Measurements from ENCODE around the gene DGKB.

Gene DGKB

DNA sequence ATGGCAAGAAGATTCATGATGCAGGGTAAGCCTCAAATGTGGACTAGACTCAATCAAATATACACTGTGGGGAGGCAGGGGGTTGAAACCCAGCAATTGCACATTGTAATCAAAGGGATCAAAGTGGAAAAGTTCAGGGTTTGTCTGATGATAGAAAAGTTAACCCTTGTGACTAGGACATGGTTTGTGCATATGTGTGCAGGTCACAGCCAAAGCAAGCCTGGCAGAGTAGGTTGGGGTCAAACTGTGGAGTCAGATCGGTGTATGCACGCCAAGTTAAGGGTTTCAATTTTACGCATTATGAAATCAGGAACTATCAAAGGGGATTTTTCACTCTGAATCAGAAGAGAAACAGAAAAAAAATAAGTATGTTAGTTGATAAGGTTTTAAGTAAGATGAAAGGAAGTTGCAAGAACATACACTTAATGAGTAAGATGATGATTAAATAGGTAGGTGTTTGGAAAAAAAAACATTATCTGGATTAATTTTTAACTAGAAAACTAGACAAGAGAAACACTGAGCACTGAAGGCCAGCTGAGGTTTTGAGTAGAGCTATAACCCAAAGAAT, 188.3 kb downstream of the DGKB start:
- POLR2A ChIA-PET, result no interaction called here
- CTCF ChIA-PET, result no interaction called here
- TF ChIP-seq CTBP1 (IDR thresholded peaks at IDR 0.05; ENCODE audit: borderline replicate concordance) (no peak), NFRKB (IDR thresholded peaks at IDR 0.05) (no peak), FOXA1 (IDR thresholded peaks at IDR 0.05) (no peak), ZNF384 (IDR thresholded peaks at IDR 0.05) (no peak), L3MBTL2 (conservative IDR thresholded peaks at IDR 0.05) (no peak), ARNT (IDR thresholded peaks at IDR 0.05) (no peak), HDGF (IDR thresholded peaks at IDR 0.05; ENCODE audit: borderline replicate concordance) (no peak), SP1 (IDR thresholded peaks at IDR 0.05) (no peak), PKNOX1 (IDR thresholded peaks at IDR 0.05) (no peak), LEF1 (IDR thresholded peaks at IDR 0.05; ENCODE audit: borderline replicate concordance) (no peak), SUZ12 (IDR thresholded peaks at IDR 0.05) (no peak), FOXM1 (IDR thresholded peaks at IDR 0.05; ENCODE audit: borderline replicate concordance) (no peak), ELF4 (IDR thresholded peaks at IDR 0.05) (no peak), BHLHE40 (IDR thresholded peaks at IDR 0.05; ENCODE audit: borderline replicate concordance) (no peak)
- no peak for DNase-seq (ENCODE audit: extremely low spot score)

GRCh38 chr7:14698239-14698638, 204.3 kb downstream of the DGKB start:
- TF ChIP-seq L3MBTL2 (conservative IDR thresholded peaks at IDR 0.05) (no peak), ZNF384 (IDR thresholded peaks at IDR 0.05) (no peak), FOXM1 (IDR thresholded peaks at IDR 0.05; ENCODE audit: borderline replicate concordance) (no peak), SP1 (IDR thresholded peaks at IDR 0.05) (no peak)
- DNase-seq (ENCODE audit: extremely low spot score), result no peak
- POLR2A ChIA-PET, result no interaction called here
- CTCF ChIA-PET, result interaction anchor here (0.9 kb wide), 1 partner anchor 318 kb away, joined by 3 read pairs; no protein-coding TSS in a partner anchor

- CTCF ChIA-PET, result no interaction called here
- no peak for DNase-seq (ENCODE audit: extremely low spot score)
- TF ChIP-seq ELF4 (IDR thresholded peaks at IDR 0.05) (no peak), FOXA1 (IDR thresholded peaks at IDR 0.05) (no peak), PKNOX1 (IDR thresholded peaks at IDR 0.05) (no peak), SP1 (IDR thresholded peaks at IDR 0.05) (no peak), BHLHE40 (IDR thresholded peaks at IDR 0.05; ENCODE audit: borderline replicate concordance) (no peak), TARDBP (IDR thresholded peaks at IDR 0.05) (no peak), FOXK2 (IDR thresholded peaks at IDR 0.05) (no peak), CTBP1 (IDR thresholded peaks at IDR 0.05; ENCODE audit: borderline replicate concordance) (no peak), ARNT (IDR thresholded peaks at IDR 0.05) (no peak), ZNF384 (IDR thresholded peaks at IDR 0.05) (no peak)
- POLR2A ChIA-PET, result no interaction called here
Observed at GRCh38 chr7:14697684-14698083, 204.9 kb downstream of the DGKB start.

GRCh38 chr7:14691597-14692203, 210.9 kb downstream of the DGKB start:
- DNase-seq (ENCODE audit: extremely low spot score), result no peak
- ChIA-PET CTCF (interaction anchor here (0.5 to 2.0 kb wide), 14 partner anchors 8 to 1410 kb away, joined by 3 to 25 read pairs (median 4); no protein-coding TSS in a partner anchor), POLR2A (no interaction called here)
- TF ChIP-seq BHLHE40 (IDR thresholded peaks at IDR 0.05; ENCODE audit: borderline replicate concordance) (no peak), CTBP1 (IDR thresholded peaks at IDR 0.05; ENCODE audit: borderline replicate concordance) (no peak), ZNF384 (IDR thresholded peaks at IDR 0.05) (no peak), ARNT (IDR thresholded peaks at IDR 0.05) (no peak), PKNOX1 (IDR thresholded peaks at IDR 0.05) (no peak), ELF4 (IDR thresholded peaks at IDR 0.05) (no peak), FOXA1 (IDR thresholded peaks at IDR 0.05) (no peak), SUZ12 (IDR thresholded peaks at IDR 0.05) (no peak), SP1 (IDR thresholded peaks at IDR 0.05) (no peak), L3MBTL2 (conservative IDR thresholded peaks at IDR 0.05) (no peak), FOXM1 (IDR thresholded peaks at IDR 0.05; ENCODE audit: borderline replicate concordance) (no peak)

DNA sequence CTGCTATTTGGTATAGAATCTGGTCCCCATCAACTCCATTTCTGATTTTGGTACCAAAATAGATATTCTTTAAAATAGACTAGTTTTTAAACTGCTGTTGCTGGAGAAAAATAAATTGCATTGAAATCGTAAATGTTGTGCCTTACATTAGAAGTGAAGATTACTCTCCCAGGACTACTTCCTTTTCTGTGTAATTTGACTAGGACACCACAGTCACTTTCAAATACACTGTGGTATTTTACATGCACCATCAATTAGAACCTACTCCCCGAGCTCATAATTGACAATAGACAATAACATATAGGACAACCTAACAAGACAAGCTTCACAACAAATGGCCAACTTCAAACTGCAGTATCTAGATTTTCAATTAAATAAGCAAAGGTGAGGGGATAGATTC, 211.5 kb downstream of the DGKB start:
- TF ChIP-seq FOXA1 (IDR thresholded peaks at IDR 0.05) (no peak), TARDBP (IDR thresholded peaks at IDR 0.05) (no peak), PKNOX1 (IDR thresholded peaks at IDR 0.05) (no peak), ELF4 (IDR thresholded peaks at IDR 0.05) (no peak), LEF1 (IDR thresholded peaks at IDR 0.05; ENCODE audit: borderline replicate concordance) (no peak), L3MBTL2 (conservative IDR thresholded peaks at IDR 0.05) (no peak), FOXK2 (IDR thresholded peaks at IDR 0.05) (no peak), CTBP1 (IDR thresholded peaks at IDR 0.05; ENCODE audit: borderline replicate concordance) (no peak), BHLHE40 (IDR thresholded peaks at IDR 0.05; ENCODE audit: borderline replicate concordance) (no peak), FOXM1 (IDR thresholded peaks at IDR 0.05; ENCODE audit: borderline replicate concordance) (no peak), HDGF (IDR thresholded peaks at IDR 0.05; ENCODE audit: borderline replicate concordance) (no peak), ZNF384 (IDR thresholded peaks at IDR 0.05) (no peak), SUZ12 (IDR thresholded peaks at IDR 0.05) (no peak), ARNT (IDR thresholded peaks at IDR 0.05) (no peak), NFRKB (IDR thresholded peaks at IDR 0.05) (no peak), SP1 (IDR thresholded peaks at IDR 0.05) (no peak)
- DNase-seq (ENCODE audit: extremely low spot score), result no peak
- CTCF ChIA-PET, result interaction anchor here (0.7 to 2.0 kb wide), 10 partner anchors 9 to 1409 kb away, joined by 3 to 25 read pairs (median 5); no protein-coding TSS in a partner anchor
- POLR2A ChIA-PET, result no interaction called here

Measured in HEK293T (cell line).